HepG2 (cell line): ENCODE results near the gene WDR18. TPM values are rescaled to one million over a fixed set of nuclear protein-coding genes. Genes with fewer than 3 reads are reported as not detected.

Experiments used
- BORCS8-MEF2B ChIP-seq: sonication (generic); formaldehyde crosslinking; IDR thresholded peaks from 2 replicates; pipeline ENCODE4 v1.8.0; 2022; ENCODE audit warnings: mild to moderate bottlenecking, missing genetic modification reagents
- CREBL2 ChIP-seq: sonication (generic); formaldehyde crosslinking; IDR thresholded peaks from 2 replicates; pipeline ENCODE4 v1.8.1; 2023; ENCODE audit warnings: missing genetic modification reagents, mild to moderate bottlenecking, borderline replicate concordance
- HNRNPH1 ChIP-seq: fragments of 200-400 bp; formaldehyde crosslinking; optimal IDR thresholded peaks from 2 replicates; pipeline ENCODE3; 2017; ENCODE audit warnings: mild to moderate bottlenecking, low read depth, low read length
- IKZF1 ChIP-seq: fragments of 450-650 bp; IDR thresholded peaks from 2 replicates; pipeline ENCODE4 v1.7.1; 2016
- ISX ChIP-seq: sonication (generic); formaldehyde crosslinking; conservative IDR thresholded peaks from 2 replicates; pipeline ENCODE4 v1.5.0; 2020; ENCODE audit warnings: missing genetic modification reagents
- MEF2D ChIP-seq: sonication (generic); formaldehyde crosslinking; IDR thresholded peaks from 2 replicates; pipeline ENCODE4 v1.5.1; 2020; ENCODE audit warnings: mild to moderate bottlenecking, missing genetic modification reagents
- MEIS2 ChIP-seq: sonication (generic); formaldehyde crosslinking; IDR thresholded peaks from 2 replicates; pipeline ENCODE4 v1.9.0; 2021; ENCODE audit warnings: mild to moderate bottlenecking, missing genetic modification reagents
- PAXIP1 ChIP-seq: sonication (generic); formaldehyde crosslinking; conservative IDR thresholded peaks from 2 replicates; pipeline ENCODE4 v1.4.0; 2020; ENCODE audit warnings: mild to moderate bottlenecking, missing genetic modification reagents, moderate library complexity
- PRDM4 ChIP-seq: sonication (generic); formaldehyde crosslinking; IDR thresholded peaks from 2 replicates; pipeline ENCODE4 v1.9.0; 2021; ENCODE audit warnings: missing genetic modification reagents, borderline replicate concordance
- STAG1 ChIP-seq: sonication (generic); formaldehyde crosslinking; IDR thresholded peaks from 2 replicates; pipeline ENCODE4 v1.4.0; 2020; ENCODE audit warnings: missing genetic modification reagents
- TCF7 ChIP-seq: sonication (generic); IDR thresholded peaks from 2 replicates; pipeline ENCODE4 v1.6.1; 2016; ENCODE audit warnings: antibody characterized with exemption, low read depth
- ZBED4 ChIP-seq: sonication (generic); formaldehyde crosslinking; IDR thresholded peaks from 2 replicates; pipeline ENCODE4 v1.4.0; 2020; ENCODE audit warnings: missing genetic modification reagents, borderline replicate concordance
- ZBTB2 ChIP-seq: sonication (generic); formaldehyde crosslinking; IDR thresholded peaks from 2 replicates; pipeline ENCODE4 v1.8.0; 2022; ENCODE audit warnings: low read depth, missing genetic modification reagents
- ZBTB43 ChIP-seq: sonication (generic); formaldehyde crosslinking; conservative IDR thresholded peaks from 2 replicates; pipeline ENCODE4 v1.4.0; 2020; ENCODE audit warnings: missing genetic modification reagents
- ZEB1 ChIP-seq: IDR thresholded peaks from 2 replicates; pipeline ENCODE4 v1.6.1; 2012; ENCODE audit warnings: mild to moderate bottlenecking, low read depth, inconsistent platforms; ENCODE audit not compliant: insufficient replicate concordance
- ZNF224 ChIP-seq: sonication (generic); formaldehyde crosslinking; IDR thresholded peaks from 2 replicates; pipeline ENCODE4 v1.5.0; 2020; ENCODE audit warnings: mild to moderate bottlenecking, missing genetic modification reagents
- ZNF331 ChIP-seq: sonication (generic); formaldehyde crosslinking; IDR thresholded peaks from 2 replicates; pipeline ENCODE4 v1.4.0; 2020; ENCODE audit warnings: missing genetic modification reagents
- polyA plus RNA-seq, 8 experiments: library from polyadenylated mRNA; depleted of rRNA in 3 of 8; stranded (reverse) in 7 of 8; unstranded in 1 of 8; fragments of >200 nt; fragmentation: Illumina TruSeq in 4 of 8; extraction: Trizol in 4 of 8; gene quantifications; 2 replicates each; pipeline versions ENCODE4 v1.2.1 to v1.2.3, GENCODE V29; 2011 to 2016; ENCODE audit warnings: low read depth in 4 of 8, missing spikeins in 1 of 8, mixed read lengths in 1 of 8; ENCODE audit not compliant: insufficient read depth in 1 of 8
- total RNA-seq, 5 experiments: library from RNA; depleted of rRNA; stranded (reverse); fragments of >200 nt; fragmentation: Illumina TruSeq; extraction: Trizol; gene quantifications; 2 replicates each; pipeline ENCODE4 v1.2.3, GENCODE V29; 2016; ENCODE audit warnings: low read depth in 1 of 5

Gene WDR18
- total and polyA plus RNA-seq, 2 of the 13 experiments (the other 11 are each of a cell fraction or from before 2014, with no cell fraction given): 36.4 to 47.6 TPM

- TF ChIP-seq PAXIP1 (CRISPR knock-in tag): peak; percentile 92
- no peak for TF ChIP-seq STAG1
- TF ChIP-seq ZEB1: peak; percentile 60
- no peak for TF ChIP-seq MEIS2 (CRISPR knock-in tag)
- 0 out of 2 replicates have a peak, but pooled peaks have one; percentile 41 for TF ChIP-seq BORCS8-MEF2B (CRISPR knock-in tag)
- TF ChIP-seq ZBTB2 (CRISPR knock-in tag): 0 out of 2 replicates have a peak, but pooled peaks have one; percentile 28
- no peak for TF ChIP-seq TCF7
- 0 out of 2 replicates have a peak, but pooled peaks have one; percentile 55 for TF ChIP-seq MEF2D (CRISPR knock-in tag)
- peak; percentile 82 for TF ChIP-seq ZNF331 (CRISPR knock-in tag)
- TF ChIP-seq ISX (CRISPR knock-in tag): no peak
- no peak for TF ChIP-seq PRDM4 (CRISPR knock-in tag)
- TF ChIP-seq ZBED4 (CRISPR knock-in tag): peak; percentile 59; the same call in 1 of the 2 replicates
- TF ChIP-seq CREBL2 (CRISPR knock-in tag): no peak
- TF ChIP-seq HNRNPH1: no peak
- TF ChIP-seq ZNF224 (CRISPR knock-in tag): no peak
- no peak for TF ChIP-seq ZBTB43
- TF ChIP-seq IKZF1: no peak
Measured at GRCh38 chr19:993361-993830, 9.3 kb downstream of the WDR18 start (continued).
